SU-DHL-6 (cell line): ENCODE data around the gene NRIP3.
"Not testable (repeated sequence)": the region's sequence is repeated elsewhere in the genome, so short reads cannot be mapped to it uniquely, and the experiment has no call there.

Source experiments
- H2AFZ ChIP-seq: fragments of 200-600 bp; sonication (generic); 2 replicates; pipeline ENCODE4 v1.6.1; 2014; ENCODE audit warnings: low read depth, mild to moderate bottlenecking, moderate library complexity, mixed read lengths, antibody characterized with exemption, low read length; ENCODE audit not compliant: severe bottlenecking
- H3F3A ChIP-seq: fragments of 200-600 bp; shearing (Covaris generic); 2 replicates; pipeline ENCODE4 v1.6.0; 2016; ENCODE audit warnings: antibody characterized with exemption, mild to moderate bottlenecking; ENCODE audit not compliant: insufficient read depth
- H3K27ac ChIP-seq: fragments of 200-600 bp; sonication (generic); 2 replicates; pipeline ENCODE4 v1.5.1; 2016; ENCODE audit warnings: low read depth, mild to moderate bottlenecking, low read length, moderate library complexity, mixed read lengths
- H3K27me3 ChIP-seq: fragments of 200-600 bp; sonication (generic), shearing (Covaris generic); 2 replicates; pipeline ENCODE4 v1.6.0; 2014; ENCODE audit warnings: mild to moderate bottlenecking, low read length
- H3K36me3 ChIP-seq: fragments of 200-600 bp; sonication (generic); 2 replicates; pipeline ENCODE4 v1.6.1; 2014; ENCODE audit warnings: mild to moderate bottlenecking, low read length, mixed read lengths
- H3K4me2 ChIP-seq: fragments of 300-600, 200-600 bp; shearing (Covaris generic), sonication (generic); 2 replicates; pipeline ENCODE4 v1.6.0; 2014; ENCODE audit warnings: low read length, low read depth, mild to moderate bottlenecking; ENCODE audit not compliant: poor library complexity, severe bottlenecking
- H3K4me3 ChIP-seq: fragments of 200-600 bp; sonication (generic); 2 replicates; pipeline ENCODE4 v1.5.1; 2014; ENCODE audit warnings: antibody characterized with exemption, low read length, mild to moderate bottlenecking, mixed read lengths; ENCODE audit not compliant: insufficient read depth, poor library complexity, severe bottlenecking
- H3K79me2 ChIP-seq: fragments of 200-600 bp; sonication (generic); 2 replicates; pipeline ENCODE4 v1.6.1; 2014; ENCODE audit warnings: mild to moderate bottlenecking, low read length, moderate library complexity; ENCODE audit not compliant: insufficient read depth
- H3K9ac ChIP-seq: fragments of 200-600 bp; sonication (generic); 2 replicates; pipeline ENCODE4 v1.7.0; 2014; ENCODE audit warnings: mild to moderate bottlenecking, low read length
- H3K9me2 ChIP-seq: fragments of 200-600 bp; sonication (generic); replicated peaks from 2 replicates; pipeline ENCODE4 v1.6.1; 2014; ENCODE audit warnings: low read length; ENCODE audit not compliant: insufficient read depth
- H3K9me3 ChIP-seq: fragments of 200-600 bp; sonication (generic); 2 replicates; pipeline ENCODE4 v1.6.1; 2014; ENCODE audit warnings: low read length, mixed read lengths; ENCODE audit not compliant: insufficient read depth
- H4K20me1 ChIP-seq: fragments of 200-600 bp; sonication (generic); 2 replicates; pipeline ENCODE4 v1.6.1; 2014; ENCODE audit warnings: low read depth, mild to moderate bottlenecking, antibody characterized with exemption, low read length, moderate library complexity, mixed read lengths
- EZH2phosphoT487 ChIP-seq: fragments of 200-600 bp; sonication (generic), shearing (Covaris generic); conservative IDR thresholded peaks from 2 replicates; pipeline ENCODE4 v1.6.1; 2018; ENCODE audit warnings: mild to moderate bottlenecking, antibody characterized with exemption, low read length, moderate library complexity, mixed read lengths
- TF ChIP-seq, protein P1 (sequence below): fragments of 200-600 bp; sonication (generic); IDR thresholded peaks from one replicate; pipeline ENCODE4 v1.5.1; 2017; ENCODE audit warnings: antibody characterized with exemption, mild to moderate bottlenecking, low read length, moderate library complexity; ENCODE audit not compliant: insufficient read depth, poor library complexity, severe bottlenecking

NRIP3 gene

DNA sequence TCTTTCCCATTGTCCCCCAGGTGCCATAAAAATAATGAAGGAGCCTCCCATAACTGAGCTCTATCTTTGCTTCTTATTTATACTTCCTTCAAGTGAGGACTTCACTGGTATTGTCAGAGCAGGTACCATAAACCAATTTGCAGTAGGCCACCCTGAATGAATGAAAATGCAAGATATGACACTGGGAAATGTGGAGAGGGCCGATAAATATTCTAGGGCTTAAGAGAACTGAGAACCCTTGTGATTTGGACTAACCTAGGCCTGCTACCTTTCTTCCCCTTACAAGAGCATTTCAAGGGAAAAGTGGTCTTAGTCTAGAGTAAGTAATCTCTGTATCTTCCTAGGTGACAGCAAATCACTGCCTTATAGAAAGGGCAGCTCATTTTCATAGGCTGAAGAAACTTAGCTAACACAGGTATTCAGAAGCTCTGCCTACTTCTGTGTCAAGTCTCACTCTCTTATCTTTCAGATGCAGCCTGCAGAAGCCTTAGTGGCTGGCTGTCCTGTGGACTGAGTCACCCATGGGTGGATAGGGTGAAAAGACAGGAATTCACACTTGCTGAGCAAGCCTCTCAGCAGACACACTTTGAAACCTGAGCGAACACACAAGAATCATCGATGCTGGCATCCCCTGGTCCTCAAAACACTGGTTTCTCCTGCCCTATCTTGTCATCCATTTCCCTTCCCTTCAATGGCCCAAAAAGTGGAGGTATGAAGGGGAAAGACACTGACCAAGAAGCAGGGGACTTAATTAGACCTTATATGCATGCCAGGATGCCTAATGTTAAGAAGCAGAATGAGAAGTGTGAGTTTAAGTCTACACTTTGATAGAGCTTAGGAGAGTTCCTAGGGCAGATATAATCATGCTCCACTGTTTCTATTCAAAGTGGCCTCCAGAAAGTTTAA lies 15.2 kb downstream of the NRIP3 start:
- H3K36me3 ChIP-seq, result no peaks in the 10 kb centered on the region
- no peak overlapping the region for H3K4me3 ChIP-seq
- no peaks in the 10 kb centered on the region for H3K9me3 ChIP-seq
- no peak overlapping the region for H2AFZ ChIP-seq
- H4K20me1 ChIP-seq, result no peaks in the 10 kb centered on the region
- no peak overlapping the region for H3K27ac ChIP-seq
- no peaks in the 10 kb centered on the region for H3K9me2 ChIP-seq
- no peaks in the 10 kb centered on the region for H3F3A ChIP-seq
- no peaks in the 10 kb centered on the region for H3K27me3 ChIP-seq
- TF ChIP-seq, protein P1, sequence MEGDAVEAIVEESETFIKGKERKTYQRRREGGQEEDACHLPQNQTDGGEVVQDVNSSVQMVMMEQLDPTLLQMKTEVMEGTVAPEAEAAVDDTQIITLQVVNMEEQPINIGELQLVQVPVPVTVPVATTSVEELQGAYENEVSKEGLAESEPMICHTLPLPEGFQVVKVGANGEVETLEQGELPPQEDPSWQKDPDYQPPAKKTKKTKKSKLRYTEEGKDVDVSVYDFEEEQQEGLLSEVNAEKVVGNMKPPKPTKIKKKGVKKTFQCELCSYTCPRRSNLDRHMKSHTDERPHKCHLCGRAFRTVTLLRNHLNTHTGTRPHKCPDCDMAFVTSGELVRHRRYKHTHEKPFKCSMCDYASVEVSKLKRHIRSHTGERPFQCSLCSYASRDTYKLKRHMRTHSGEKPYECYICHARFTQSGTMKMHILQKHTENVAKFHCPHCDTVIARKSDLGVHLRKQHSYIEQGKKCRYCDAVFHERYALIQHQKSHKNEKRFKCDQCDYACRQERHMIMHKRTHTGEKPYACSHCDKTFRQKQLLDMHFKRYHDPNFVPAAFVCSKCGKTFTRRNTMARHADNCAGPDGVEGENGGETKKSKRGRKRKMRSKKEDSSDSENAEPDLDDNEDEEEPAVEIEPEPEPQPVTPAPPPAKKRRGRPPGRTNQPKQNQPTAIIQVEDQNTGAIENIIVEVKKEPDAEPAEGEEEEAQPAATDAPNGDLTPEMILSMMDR, result no peak
- TF ChIP-seq EZH2phosphoT487, result no peak
- no peaks in the 10 kb centered on the region for H3K79me2 ChIP-seq
- no peak overlapping the region for H3K9ac ChIP-seq
- no peak overlapping the region for H3K4me2 ChIP-seq

DNA sequence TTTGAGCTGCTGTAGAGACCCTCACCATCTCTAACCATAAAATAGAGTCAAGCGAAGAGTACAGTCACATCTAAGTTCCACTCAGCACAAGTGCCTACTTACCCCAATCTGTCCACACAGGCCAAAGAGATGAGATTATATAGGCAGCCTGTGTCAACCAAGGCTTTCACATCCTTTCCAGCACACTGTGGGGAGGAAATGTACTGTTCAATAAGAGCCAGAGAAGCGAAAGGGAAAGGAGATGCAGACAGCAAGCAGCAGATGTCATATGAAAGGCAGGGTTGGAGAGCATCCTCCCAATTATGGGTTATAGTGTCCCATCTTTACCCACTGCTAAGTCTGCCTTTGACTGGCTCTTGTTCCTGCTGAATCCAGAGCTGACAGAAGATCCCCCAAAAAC lies 16.4 kb downstream of the NRIP3 start:
- Histone ChIP-seq H3K27me3 (no peaks in the 10 kb centered on the region), H3K4me3 (no peak overlapping the region), H4K20me1 (no peaks in the 10 kb centered on the region), H3K9ac (no peak overlapping the region), H3F3A (no peaks in the 10 kb centered on the region), H3K4me2 (no peak overlapping the region), H3K27ac (no peak overlapping the region), H3K9me2 (no peaks in the 10 kb centered on the region), H3K36me3 (no peaks in the 10 kb centered on the region), H3K9me3 (no peaks in the 10 kb centered on the region), H3K79me2 (no peaks in the 10 kb centered on the region), H2AFZ (no peak overlapping the region)
- TF ChIP-seq, protein P1, result no peak
- TF ChIP-seq EZH2phosphoT487, result no peak

DNA sequence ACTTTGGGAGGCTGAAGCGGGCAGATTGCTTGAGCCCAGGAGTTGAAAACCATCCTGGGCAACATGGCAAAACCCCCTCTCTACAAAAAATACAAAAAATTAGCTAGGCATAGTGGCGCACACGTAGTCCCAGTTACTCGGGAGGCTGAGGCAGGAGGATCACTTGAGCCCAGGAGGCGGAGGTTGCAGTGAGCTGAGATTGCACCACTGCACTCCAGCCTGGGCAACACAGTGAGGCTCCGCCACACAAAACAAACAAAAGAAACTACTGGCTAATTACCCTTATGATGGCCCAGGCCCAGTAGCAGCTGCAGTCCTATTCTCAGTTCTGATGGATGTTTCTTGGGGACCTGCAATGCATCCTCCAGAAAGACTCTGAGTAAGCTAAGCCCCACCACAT lies 17.0 kb downstream of the NRIP3 start:
- not testable (repeated sequence) for H3K9me3 ChIP-seq, H3K27ac ChIP-seq, H4K20me1 ChIP-seq, H3K27me3 ChIP-seq, H3K4me3 ChIP-seq, H3K36me3 ChIP-seq, H3K79me2 ChIP-seq, H3F3A ChIP-seq, H3K4me2 ChIP-seq, H2AFZ ChIP-seq, H3K9ac ChIP-seq, H3K9me2 ChIP-seq

DNA sequence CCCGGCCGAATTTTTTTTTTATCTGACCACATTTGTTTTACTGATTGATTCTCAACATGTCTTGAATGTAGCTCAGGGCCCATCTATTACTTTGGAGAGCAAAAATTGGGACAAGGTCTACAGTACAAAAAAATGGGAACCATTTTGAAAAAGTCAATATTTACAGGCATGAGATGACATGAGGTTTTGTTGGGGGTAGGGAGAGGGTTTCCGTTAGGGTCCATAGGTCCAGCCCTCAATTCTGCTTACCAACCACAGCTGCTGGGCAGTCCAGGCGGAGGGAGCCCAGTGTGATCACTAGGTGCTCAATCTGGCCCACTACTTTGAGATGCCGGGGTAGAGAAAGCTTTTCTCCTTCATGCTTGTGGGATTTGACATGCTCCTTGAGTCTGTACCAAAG lies 18.3 kb downstream of the NRIP3 start:
- Histone ChIP-seq H3K4me3 (no peak overlapping the region), H3K79me2 (no peaks in the 10 kb centered on the region), H2AFZ (no peak overlapping the region), H3K27ac (no peak overlapping the region), H4K20me1 (no peaks in the 10 kb centered on the region), H3K36me3 (no peaks in the 10 kb centered on the region), H3K9me3 (no peaks in the 10 kb centered on the region), H3K4me2 (no peak overlapping the region), H3K9me2 (no peaks in the 10 kb centered on the region), H3F3A (no peaks in the 10 kb centered on the region), H3K27me3 (no peaks in the 10 kb centered on the region), H3K9ac (no peak overlapping the region)
- TF ChIP-seq, protein P1, result no peak
- no peak for TF ChIP-seq EZH2phosphoT487
